H9 (cell line): ENCODE results near the gene RGS6. TPM values are rescaled to one million over a fixed set of nuclear protein-coding genes. Genes with fewer than 3 reads are reported as not detected.

Source experiments
- DNase-seq: peaks from one replicate; pipeline ENCODE4 v3.0.0-alpha.2; 2017
- H2AFZ ChIP-seq: one replicate; pipeline ENCODE4 v1.6.1; 2013; ENCODE audit warnings: mild to moderate bottlenecking, low read length, control low read depth, moderate library complexity
- H2AK5ac ChIP-seq: 2 replicates; pipeline ENCODE4 v1.6.1; 2013; ENCODE audit warnings: low read length, control low read depth, mixed read lengths; ENCODE audit not compliant: insufficient read length
- H2BK120ac ChIP-seq: one replicate; pipeline ENCODE4 v1.6.1; 2013; ENCODE audit warnings: low read depth, mild to moderate bottlenecking, low read length, control low read depth, inconsistent platforms; ENCODE audit not compliant: poor library complexity, severe bottlenecking
- H2BK12ac ChIP-seq: 2 replicates; pipeline ENCODE4 v1.6.1; 2013; ENCODE audit warnings: low read length, control low read depth, mixed read lengths, low read depth; ENCODE audit not compliant: insufficient read length
- H2BK15ac ChIP-seq: 2 replicates; pipeline ENCODE4 v1.6.1; 2013; ENCODE audit warnings: low read depth, low read length, control low read depth
- H2BK20ac ChIP-seq: one replicate; pipeline ENCODE4 v1.6.1; 2013; ENCODE audit warnings: low read depth, mild to moderate bottlenecking, low read length, control low read depth, inconsistent platforms; ENCODE audit not compliant: poor library complexity, severe bottlenecking
- H2BK5ac ChIP-seq: 2 replicates; pipeline ENCODE4 v1.6.1; 2013; ENCODE audit warnings: low read length, control low read depth, mixed read lengths; ENCODE audit not compliant: insufficient read length
- H3K14ac ChIP-seq: 2 replicates; pipeline ENCODE4 v1.6.1; 2013; ENCODE audit warnings: low read length, control low read depth; ENCODE audit not compliant: insufficient read depth
- H3K18ac ChIP-seq: 2 replicates; pipeline ENCODE4 v1.6.1; 2013; ENCODE audit warnings: low read depth, mild to moderate bottlenecking, mixed read lengths, low read length, control low read depth; ENCODE audit not compliant: insufficient read length
- H3K23ac ChIP-seq: 2 replicates; pipeline ENCODE4 v1.6.1; 2013; ENCODE audit warnings: low read length, control low read depth, mixed read lengths, low read depth; ENCODE audit not compliant: insufficient read length
- H3K23me2 ChIP-seq: 2 replicates; pipeline ENCODE4 v1.6.1; 2013; ENCODE audit warnings: low read depth, mild to moderate bottlenecking, mixed read lengths, low read length, control low read depth; ENCODE audit not compliant: insufficient read length, poor library complexity, severe bottlenecking
- H3K27ac ChIP-seq: 2 replicates; pipeline ENCODE4 v1.5.1; 2013; ENCODE audit warnings: low read length, control low read depth, mixed read lengths, low read depth; ENCODE audit not compliant: insufficient read length
- H3K27me3 ChIP-seq: 2 replicates; pipeline ENCODE4 v1.6.1; 2013; ENCODE audit warnings: low read length, control low read depth, inconsistent platforms; ENCODE audit not compliant: insufficient read depth
- H3K4ac ChIP-seq: 2 replicates; pipeline ENCODE4 v1.6.1; 2013; ENCODE audit warnings: low read depth, mild to moderate bottlenecking, control low read depth, inconsistent platforms, low read length, moderate library complexity
- H3K4me1 ChIP-seq: 2 replicates; pipeline ENCODE4 v1.6.1; 2013; ENCODE audit warnings: low read length, control low read depth, inconsistent platforms; ENCODE audit not compliant: insufficient read depth
- H3K4me2 ChIP-seq: 2 replicates; pipeline ENCODE4 v1.6.1; 2013; ENCODE audit warnings: low read length, control low read depth, mixed read lengths; ENCODE audit not compliant: insufficient read length, insufficient read depth
- H3K56ac ChIP-seq: 2 replicates; pipeline ENCODE4 v1.6.1; 2013; ENCODE audit warnings: low read depth, mild to moderate bottlenecking, mixed read lengths, low read length, control low read depth; ENCODE audit not compliant: insufficient read length
- H3K79me1 ChIP-seq: 2 replicates; pipeline ENCODE4 v1.6.1; 2013; ENCODE audit warnings: low read depth, mild to moderate bottlenecking, moderate library complexity, low read length, control low read depth, inconsistent platforms; ENCODE audit not compliant: insufficient read depth, poor library complexity, severe bottlenecking
- H3K79me2 ChIP-seq: 2 replicates; pipeline ENCODE4 v1.6.1; 2013; ENCODE audit warnings: low read length, control low read depth, inconsistent platforms; ENCODE audit not compliant: insufficient read depth
- H3K9ac ChIP-seq: 2 replicates; pipeline ENCODE4 v1.6.1; 2013; ENCODE audit warnings: low read length, control low read depth, mixed read lengths; ENCODE audit not compliant: insufficient read length; ENCODE audit errors: extremely low read depth
- H3K9me3 ChIP-seq: one replicate; pipeline ENCODE4 v1.6.1; 2013; ENCODE audit warnings: low read depth, low read length, inconsistent platforms; ENCODE audit not compliant: control insufficient read depth
- H3T11ph ChIP-seq: one replicate; pipeline ENCODE4 v1.6.1; 2013; ENCODE audit warnings: mild to moderate bottlenecking, low read length, control low read depth, inconsistent platforms
- H4K20me1 ChIP-seq: one replicate; pipeline ENCODE4 v1.6.1; 2013; ENCODE audit not compliant: control insufficient read depth, insufficient read length, insufficient read depth
- H4K5ac ChIP-seq: 2 replicates; pipeline ENCODE4 v1.6.1; 2013; ENCODE audit warnings: low read depth, mild to moderate bottlenecking, mixed read lengths, low read length, control low read depth; ENCODE audit not compliant: insufficient read length
- H4K8ac ChIP-seq: replicated peaks from 2 replicates; pipeline ENCODE4 v1.6.1; 2013; ENCODE audit warnings: low read length, control low read depth, mixed read lengths, low read depth; ENCODE audit not compliant: insufficient read length
- H4K91ac ChIP-seq: 2 replicates; pipeline ENCODE4 v1.6.1; 2013; ENCODE audit warnings: low read depth, mild to moderate bottlenecking, moderate library complexity, mixed read lengths, low read length, control low read depth; ENCODE audit not compliant: insufficient read length
- H3K27ac Mint-ChIP-seq, 3 experiments: 2 replicates in 2 of 3; 3 replicates in 1 of 3; pipeline ENCODE4 v1.8.0; 2020 to 2021; ENCODE audit warnings: mixed read lengths in 3 of 3, mild to moderate bottlenecking in 1 of 3, moderate library complexity in 1 of 3
- H3K27me3 Mint-ChIP-seq: 2 replicates; pipeline ENCODE4 v1.8.0; 2021; ENCODE audit warnings: low read depth, mild to moderate bottlenecking, moderate library complexity, mixed read lengths
- H3K36me3 Mint-ChIP-seq, 3 experiments: 2 replicates in 2 of 3; 3 replicates in 1 of 3; pipeline ENCODE4 v1.8.0; 2020 to 2021; ENCODE audit warnings: low read depth in 3 of 3, mixed read lengths in 3 of 3; ENCODE audit not compliant: insufficient read depth in 1 of 3
- H3K4me1 Mint-ChIP-seq, 2 experiments: 2 replicates each; pipeline ENCODE4 v1.8.0; 2020; ENCODE audit warnings: mixed read lengths in 2 of 2
- H3K4me3 Mint-ChIP-seq, 2 experiments: 2 replicates in 1 of 2; 3 replicates in 1 of 2; pipeline ENCODE4 v1.8.0; 2020 to 2021; ENCODE audit warnings: mild to moderate bottlenecking in 2 of 2, mixed read lengths in 2 of 2, moderate library complexity in 1 of 2
- H3K9me3 Mint-ChIP-seq, 2 experiments: 2 replicates in 1 of 2; 3 replicates in 1 of 2; pipeline ENCODE4 v1.8.0; 2020; ENCODE audit warnings: mild to moderate bottlenecking in 2 of 2, mixed read lengths in 2 of 2, moderate library complexity in 1 of 2
- CTCF ChIP-seq: fragments of 200-600 bp; sonication (generic); conservative IDR thresholded peaks from 3 replicates; pipeline ENCODE4 v1.8.0; 2021; ENCODE audit warnings: antibody characterized with exemption, mild to moderate bottlenecking
- WGBS: extraction: QIAGEN DNeasy Blood & Tissue Kit; methylation state at CpG from one replicate; pipeline ENCODE4 v1.1.7; 2013; ENCODE audit warnings: missing lambda C conversion rate, low lambda C conversion rate, mixed read lengths; ENCODE audit not compliant: insufficient read length; ENCODE audit errors: extremely low coverage; 5-methylcytosine and 5-hydroxymethylcytosine counted together
- total RNA-seq: library from RNA; stranded (reverse); gene quantifications from 2 replicates; pipeline ENCODE4 v1.2.1, GENCODE V29; 2021

The RGS6 gene
- total RNA-seq, 1 experiment from 2014 or later, result 3.0 TPM

- no peak overlapping the region for H2BK15ac ChIP-seq
- H3K79me1 ChIP-seq, result no peaks in the 10 kb centered on the region
- DNase-seq, result no peak
- no peak overlapping the region for H3K18ac ChIP-seq
- H3K27ac ChIP-seq, result no peak overlapping the region
- H3K27ac Mint-ChIP-seq, result no peak overlapping the region; a peak in 1 of 7 replicates
- no peak overlapping the region for H4K8ac ChIP-seq
- no peaks in the 10 kb centered on the region; a peak in 2 of 5 replicates for H3K9me3 Mint-ChIP-seq
- no peak overlapping the region for H3K4me2 ChIP-seq
- no peak overlapping the region for H3K4me3 Mint-ChIP-seq
- H2BK20ac ChIP-seq, result no peak overlapping the region
- no peak overlapping the region for H2BK12ac ChIP-seq
- H3K27me3 ChIP-seq, result no peaks in the 10 kb centered on the region
- no peak overlapping the region for H4K91ac ChIP-seq
- no peak overlapping the region for H2AFZ ChIP-seq
- H2AK5ac ChIP-seq, result no peak overlapping the region
- no peak overlapping the region for H4K5ac ChIP-seq
- peaks cover 15% of the 10 kb centered on the region for H3K27me3 Mint-ChIP-seq
- no peak for TF ChIP-seq CTCF
- H3K4ac ChIP-seq, result no peak overlapping the region
- no peak overlapping the region for H3K14ac ChIP-seq
- H3T11ph ChIP-seq, result no peak overlapping the region
- no peak overlapping the region for H3K56ac ChIP-seq
- H4K20me1 ChIP-seq, result no peaks in the 10 kb centered on the region
- no peaks in the 10 kb centered on the region for H3K79me2 ChIP-seq
- H3K23ac ChIP-seq, result no peak overlapping the region
- WGBS, result no CpG with 5 or more reads among the region's 11 CpGs
- no peaks in the 10 kb centered on the region for H3K36me3 Mint-ChIP-seq
- no peak overlapping the region for H2BK120ac ChIP-seq
- H3K23me2 ChIP-seq, result no peaks in the 10 kb centered on the region
- no peaks in the 10 kb centered on the region for H3K9me3 ChIP-seq
- H3K4me1 ChIP-seq, result no peaks in the 10 kb centered on the region
- H3K9ac ChIP-seq, result no peak overlapping the region
- no peak overlapping the region for H2BK5ac ChIP-seq
- peaks cover 4 to 8% of the 10 kb centered on the region in 2 experiments for H3K4me1 Mint-ChIP-seq
Measured at GRCh38 chr14:72525087-72525915, 593.1 kb downstream of the RGS6 start.
